ENCODE data around the gene CNIH4.

Gene CNIH4

GRCh38 chr1:224404916-224405603 lies 48.4 kb downstream of the CNIH4 start:
- TF ChIP-seq POLR2A (IDR thresholded peaks at IDR 0.05; ENCODE audit: extremely low read depth, insufficient read length) (no peak), MYC (IDR thresholded peaks at IDR 0.05; ENCODE audit: low read depth, low read length) (no peak), CTCF (IDR thresholded peaks at IDR 0.05; ENCODE audit: low read depth, low read length) (no peak), MAX (IDR thresholded peaks at IDR 0.05; ENCODE audit: low read depth, low read length) (no peak)
- no peak for DNase-seq (ENCODE audit: low read depth)
- no peak overlapping the region for H3K4me3 ChIP-seq (ENCODE audit: low read depth, low read length)

GRCh38 chr1:224405604-224405970 lies 48.9 kb downstream of the CNIH4 start:
- no peak overlapping the region for H3K4me3 ChIP-seq (ENCODE audit: low read depth, low read length)
- no peak for TF ChIP-seq POLR2A (IDR thresholded peaks at IDR 0.05; ENCODE audit: extremely low read depth, insufficient read length)
- no peak for TF ChIP-seq MAX (IDR thresholded peaks at IDR 0.05; ENCODE audit: low read depth, low read length)
- no peak for TF ChIP-seq CTCF (IDR thresholded peaks at IDR 0.05; ENCODE audit: low read depth, low read length)
- no peak for TF ChIP-seq MYC (IDR thresholded peaks at IDR 0.05; ENCODE audit: low read depth, low read length)
- DNase-seq (ENCODE audit: low read depth): no peak

GRCh38 chr1:224406216-224406615 lies 49.5 kb downstream of the CNIH4 start:
- no peak for DNase-seq (ENCODE audit: low read depth)
- no peak for TF ChIP-seq MAX (IDR thresholded peaks at IDR 0.05; ENCODE audit: low read depth, low read length)
- H3K4me3 ChIP-seq (ENCODE audit: low read depth, low read length): no peak overlapping the region

- H3K4me3 ChIP-seq (ENCODE audit: low read depth, low read length): no peak overlapping the region
- TF ChIP-seq MYC (IDR thresholded peaks at IDR 0.05; ENCODE audit: low read depth, low read length): no peak
- TF ChIP-seq POLR2A (IDR thresholded peaks at IDR 0.05; ENCODE audit: extremely low read depth, insufficient read length): no peak
- TF ChIP-seq MAX (IDR thresholded peaks at IDR 0.05; ENCODE audit: low read depth, low read length): no peak
- no peak for TF ChIP-seq CTCF (IDR thresholded peaks at IDR 0.05; ENCODE audit: low read depth, low read length)
- no peak for DNase-seq (ENCODE audit: low read depth)
Observed at GRCh38 chr1:224407571-224408293, 51.1 kb downstream of the CNIH4 start.

- no peak for TF ChIP-seq MYC (IDR thresholded peaks at IDR 0.05; ENCODE audit: low read depth, low read length)
- no peak for TF ChIP-seq CTCF (IDR thresholded peaks at IDR 0.05; ENCODE audit: low read depth, low read length)
- no peak for TF ChIP-seq MAX (IDR thresholded peaks at IDR 0.05; ENCODE audit: low read depth, low read length)
- no peak for TF ChIP-seq POLR2A (IDR thresholded peaks at IDR 0.05; ENCODE audit: extremely low read depth, insufficient read length)
- DNase-seq (ENCODE audit: low read depth): no peak
- no peak overlapping the region for H3K4me3 ChIP-seq (ENCODE audit: low read depth, low read length)
Observed at GRCh38 chr1:224408294-224408590, 51.6 kb downstream of the CNIH4 start.

GRCh38 chr1:224411766-224412165 lies 55.1 kb downstream of the CNIH4 start:
- no peak overlapping the region for H3K4me3 ChIP-seq (ENCODE audit: low read depth, low read length)
- DNase-seq (ENCODE audit: low read depth): no peak
- TF ChIP-seq POLR2A (IDR thresholded peaks at IDR 0.05; ENCODE audit: extremely low read depth, insufficient read length) (no peak), CTCF (IDR thresholded peaks at IDR 0.05; ENCODE audit: low read depth, low read length) (no peak), MAX (IDR thresholded peaks at IDR 0.05; ENCODE audit: low read depth, low read length) (no peak), MYC (IDR thresholded peaks at IDR 0.05; ENCODE audit: low read depth, low read length) (no peak)
